Sciatic nerve (tissue), 2 donors: ENCODE data around the gene ITFG1. TPM values are rescaled to one million over a fixed set of nuclear protein-coding genes. Genes with fewer than 3 reads are reported as not detected.
A peak's percentile ranks its signal among the peaks of the same experiment; 100 is the strongest.
"Not testable (repeated sequence)": the region's sequence is repeated elsewhere in the genome, so short reads cannot be mapped to it uniquely, and the experiment has no call there.

Source experiments
- ATAC-seq: fragments of 200-7000 bp; cut with Tn5 transposase; one replicate; pipeline ENCODE4 v1.9.1; 2020; ENCODE audit warnings: mild to moderate bottlenecking, moderate library complexity
- DNase-seq: peaks from one replicate; pipeline ENCODE4 v3.0.0-alpha.2; 2020; ENCODE audit warnings: low spot score
- intact Hi-C: fragments of 100-400 bp; cut with DNase I; formaldehyde crosslinking; loops from one replicate; pipeline ENCODE4 v1.14.2; 2022
- total RNA-seq: library from RNA; stranded (reverse); fragmentation: NEBNext Ultra II Directional; extraction: Animal tissue kit (Norgen Biotek cat#: 25700); gene quantifications from one replicate; pipeline ENCODE4 v1.2.1, GENCODE V29; 2021
- donor health status: DM: no; HTN: no; CAD: no.
- donor health status: DM: no; HTN: no; CAD: no.

Gene ITFG1
- total RNA-seq, 1 donor from 2014 or later: 50.0 TPM

DNA sequence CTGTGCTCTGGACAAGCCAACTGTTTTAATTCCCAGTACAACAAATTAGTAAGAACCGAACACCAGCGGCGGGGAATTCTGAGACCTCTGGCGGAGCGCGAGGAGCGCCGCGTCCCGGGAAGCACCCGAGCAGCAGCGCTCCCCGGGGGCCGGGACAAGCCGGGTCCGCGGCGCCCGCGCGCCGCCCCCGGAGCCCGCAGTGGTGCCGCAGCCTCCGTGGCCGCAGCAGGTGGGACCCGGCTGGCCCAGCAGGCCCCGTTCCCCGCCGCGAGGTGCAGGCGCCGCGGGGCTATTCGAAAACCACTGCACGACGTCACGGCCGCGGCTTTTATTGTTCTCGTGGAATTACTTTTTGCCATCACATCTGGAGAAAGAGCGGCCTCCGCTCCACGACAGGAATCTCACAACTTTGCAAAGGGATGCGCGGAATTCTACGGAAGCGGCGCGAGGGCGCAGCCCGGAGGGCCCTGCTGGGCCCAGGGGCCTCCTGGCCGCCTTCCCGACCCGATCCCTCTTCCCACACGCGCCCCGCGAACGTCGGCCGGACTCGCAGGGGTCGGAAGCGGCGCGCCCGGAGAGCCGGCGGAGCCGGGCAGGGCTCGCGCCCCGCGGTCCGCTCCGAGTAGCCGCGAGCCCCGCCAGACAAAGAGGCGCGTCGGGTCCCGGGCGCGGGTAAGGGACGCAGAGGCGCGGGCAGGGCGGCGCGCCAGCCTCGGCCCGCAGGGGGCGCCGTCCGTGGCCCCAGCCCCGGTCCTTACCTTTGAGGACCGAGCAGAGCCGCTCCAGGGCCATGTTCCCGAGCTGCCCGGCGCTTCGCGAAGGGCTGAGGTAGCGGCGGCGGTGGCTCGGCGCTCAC, 317.8 kb downstream of the ITFG1 start:
- intact Hi-C loops: loop anchor here (5.0 kb wide), 1 partner anchor 1014 kb away; the partner anchor contains the start of gene ABCC12
- DNase-seq (no peak), ATAC-seq (peak; percentile 24)

DNA sequence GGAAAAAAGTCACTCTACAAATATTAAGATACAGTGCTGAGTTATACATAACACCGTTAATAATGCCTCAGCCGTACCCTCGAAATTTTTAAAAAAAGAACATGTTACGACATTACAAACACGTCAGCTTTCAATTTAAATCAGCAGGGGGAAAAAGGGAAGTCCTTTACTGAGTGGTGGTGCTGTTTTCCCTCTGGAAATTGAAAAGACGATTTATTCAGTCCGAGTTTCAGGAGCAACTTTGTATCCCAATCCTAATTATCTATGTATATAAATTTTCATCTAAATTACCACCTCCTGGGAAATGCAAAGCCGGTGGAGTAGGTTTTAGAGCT, 318.4 kb downstream of the ITFG1 start:
- no peak for DNase-seq
- intact Hi-C loops: loop anchor here (5.0 kb wide), 1 partner anchor 1015 kb away; the partner anchor contains the start of gene ABCC12
- peak; percentile 34 for ATAC-seq

DNA sequence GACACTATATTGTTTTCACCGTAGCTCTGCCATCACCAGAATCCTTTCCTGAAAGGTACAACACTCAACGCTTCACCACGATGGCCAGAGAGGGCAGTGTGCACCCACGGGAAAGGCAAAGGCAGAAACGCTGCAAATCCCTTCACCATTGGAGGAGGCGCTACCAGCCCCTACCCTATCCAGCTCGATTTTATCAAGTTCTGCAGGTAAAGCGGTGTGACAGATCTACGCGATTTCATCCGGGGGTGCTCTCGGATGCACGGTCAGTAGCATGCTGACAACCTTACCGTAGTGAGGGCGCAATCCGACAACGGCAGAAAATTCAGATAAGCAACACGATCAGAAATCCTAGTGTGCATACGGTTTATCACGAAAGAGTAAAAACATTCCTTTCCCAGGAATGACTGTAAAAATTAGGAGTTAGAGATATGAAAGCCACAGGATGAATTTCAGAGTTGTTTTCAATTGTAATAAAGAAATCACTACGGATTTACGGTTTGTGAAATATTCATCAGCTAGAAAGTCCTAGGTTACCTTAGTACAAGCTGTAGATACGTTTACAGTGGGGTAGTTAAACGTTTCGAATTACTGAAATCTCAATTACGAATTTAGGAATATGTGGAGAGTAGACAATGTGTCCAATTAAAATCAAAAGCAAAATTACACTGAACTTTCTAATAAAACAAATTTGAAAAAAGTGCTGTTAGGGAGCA, 318.9 kb downstream of the ITFG1 start:
- intact Hi-C loops: loop anchor here (5.0 kb wide), 1 partner anchor 1015 kb away; the partner anchor contains the start of gene ABCC12
- DNase-seq (peak; percentile 86), ATAC-seq (peak; percentile 93)

DNA sequence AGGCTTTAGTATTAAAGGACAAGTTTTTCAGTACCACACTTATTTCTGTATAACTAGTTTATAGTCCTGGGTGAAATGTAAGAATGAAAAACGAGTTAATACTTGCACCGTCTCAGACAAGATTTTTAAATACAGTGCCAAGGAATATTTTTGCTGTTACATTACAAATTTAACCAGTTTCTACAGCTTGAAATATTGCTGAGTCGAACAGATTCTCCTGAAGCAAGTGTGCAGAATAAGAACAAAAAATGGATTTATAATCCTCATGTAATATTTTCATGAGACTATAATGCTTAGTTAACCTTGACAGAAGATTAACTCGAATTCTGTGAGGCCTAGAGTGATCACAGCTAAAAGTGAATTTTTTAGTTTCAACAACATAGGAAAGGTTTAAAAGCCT, 320.2 kb downstream of the ITFG1 start:
- ATAC-seq (no peak), DNase-seq (no peak)
- intact Hi-C loops: loop anchor here (5.0 kb wide), 1 partner anchor 1017 kb away; the partner anchor contains the start of gene ABCC12

GRCh38 chr16:47139561-47140185, 321.2 kb downstream of the ITFG1 start:
- intact Hi-C loops: loop anchor here (5.0 kb wide), 1 partner anchor 1018 kb away; the partner anchor contains the start of gene ABCC12
- DNase-seq (no peak), ATAC-seq (no peak)

- DNase-seq, intact Hi-C loops, ATAC-seq: not testable (repeated sequence)
Measured at GRCh38 chr16:47137925-47138324, 322.9 kb downstream of the ITFG1 start.

GRCh38 chr16:47136099-47136842, 324.6 kb downstream of the ITFG1 start:
- intact Hi-C loops: no loop called here
- DNase-seq (no peak), ATAC-seq (no peak)

GRCh38 chr16:47134550-47134949, 326.3 kb downstream of the ITFG1 start:
- DNase-seq: no peak
- intact Hi-C loops: no loop called here
- ATAC-seq: no peak

DNA sequence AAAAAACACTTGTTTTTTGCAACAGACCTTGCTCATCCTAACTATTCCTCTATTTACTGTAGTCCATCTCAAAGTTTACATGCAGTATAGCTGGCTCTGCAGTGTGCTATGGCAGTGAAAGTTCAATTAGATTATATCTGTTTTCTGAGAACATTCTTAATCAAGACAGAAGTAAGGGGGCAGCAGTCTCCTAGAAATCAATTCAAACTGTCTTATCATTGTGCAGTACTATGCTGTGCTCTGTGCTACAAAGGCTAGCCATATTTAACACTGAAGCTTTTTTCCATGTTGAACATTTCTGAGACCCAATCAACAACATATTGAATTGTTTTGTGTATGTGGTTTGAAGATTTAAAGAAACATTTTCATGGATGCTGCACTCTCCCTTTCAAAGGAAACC, 328.6 kb downstream of the ITFG1 start:
- ATAC-seq (no peak), DNase-seq (no peak)
- intact Hi-C loops: no loop called here

GRCh38 chr16:47129755-47130435, 331.0 kb downstream of the ITFG1 start:
- intact Hi-C loops: no loop called here
- DNase-seq (no peak), ATAC-seq (no peak)

GRCh38 chr16:47127541-47127940, 333.3 kb downstream of the ITFG1 start:
- ATAC-seq (no peak), DNase-seq (no peak)
- intact Hi-C loops: no loop called here

GRCh38 chr16:47125757-47126156, 335.1 kb downstream of the ITFG1 start:
- DNase-seq (no peak), ATAC-seq (no peak)
- intact Hi-C loops: no loop called here

- intact Hi-C loops: no loop called here
- DNase-seq (no peak), ATAC-seq (no peak)
Measured at GRCh38 chr16:47113130-47113529, 347.7 kb downstream of the ITFG1 start.

DNA sequence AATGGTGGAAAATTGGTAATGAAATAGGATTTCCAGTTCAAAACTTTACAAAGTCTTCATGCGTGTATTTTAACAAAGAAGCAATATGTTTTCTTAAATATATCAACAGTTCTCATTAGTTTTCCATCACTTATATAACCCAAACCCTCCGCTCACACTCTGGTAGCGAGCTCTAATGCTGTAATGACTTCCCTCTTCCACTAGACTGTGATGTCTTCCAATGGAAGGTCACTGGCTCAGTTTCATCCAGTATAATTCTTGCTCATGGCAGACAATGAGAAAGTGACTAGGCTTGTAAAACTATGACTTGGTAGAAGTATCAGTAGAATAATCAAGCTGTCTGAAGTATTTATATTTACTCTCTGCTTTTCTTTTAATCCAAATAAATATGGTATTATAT, 349.9 kb downstream of the ITFG1 start:
- no peak for DNase-seq
- no peak for ATAC-seq
- intact Hi-C loops: no loop called here

GRCh38 chr16:47109361-47109760, 351.5 kb downstream of the ITFG1 start:
- DNase-seq: no peak
- intact Hi-C loops: no loop called here
- ATAC-seq: no peak
